ENCODE results near the gene MFAP5.
"Not testable (repeated sequence)": the region's sequence is repeated elsewhere in the genome, so short reads cannot be mapped to it uniquely, and the experiment has no call there.

Gene MFAP5

GRCh38 chr12:8637244-8637643 lies 25.4 kb downstream of the MFAP5 start:
- TF ChIP-seq, protein P1, sequence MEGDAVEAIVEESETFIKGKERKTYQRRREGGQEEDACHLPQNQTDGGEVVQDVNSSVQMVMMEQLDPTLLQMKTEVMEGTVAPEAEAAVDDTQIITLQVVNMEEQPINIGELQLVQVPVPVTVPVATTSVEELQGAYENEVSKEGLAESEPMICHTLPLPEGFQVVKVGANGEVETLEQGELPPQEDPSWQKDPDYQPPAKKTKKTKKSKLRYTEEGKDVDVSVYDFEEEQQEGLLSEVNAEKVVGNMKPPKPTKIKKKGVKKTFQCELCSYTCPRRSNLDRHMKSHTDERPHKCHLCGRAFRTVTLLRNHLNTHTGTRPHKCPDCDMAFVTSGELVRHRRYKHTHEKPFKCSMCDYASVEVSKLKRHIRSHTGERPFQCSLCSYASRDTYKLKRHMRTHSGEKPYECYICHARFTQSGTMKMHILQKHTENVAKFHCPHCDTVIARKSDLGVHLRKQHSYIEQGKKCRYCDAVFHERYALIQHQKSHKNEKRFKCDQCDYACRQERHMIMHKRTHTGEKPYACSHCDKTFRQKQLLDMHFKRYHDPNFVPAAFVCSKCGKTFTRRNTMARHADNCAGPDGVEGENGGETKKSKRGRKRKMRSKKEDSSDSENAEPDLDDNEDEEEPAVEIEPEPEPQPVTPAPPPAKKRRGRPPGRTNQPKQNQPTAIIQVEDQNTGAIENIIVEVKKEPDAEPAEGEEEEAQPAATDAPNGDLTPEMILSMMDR (IDR thresholded peaks at IDR 0.05; ENCODE audit: low read depth, low read length), result no peak
- in situ Hi-C loops (cut with HindIII; ENCODE audit: low sequenced_read_pairs), result no loop called here

GRCh38 chr12:8636581-8636980 lies 26.0 kb downstream of the MFAP5 start:
- DNase-seq (ENCODE audit: low read depth, low spot score), result no peak
- in situ Hi-C loops (cut with HindIII; ENCODE audit: low sequenced_read_pairs), result no loop called here
- TF ChIP-seq, protein P1 (IDR thresholded peaks at IDR 0.05; ENCODE audit: low read depth, low read length), result no peak
- no peak overlapping the region for H3K4me3 ChIP-seq (ENCODE audit: low read depth, low read length)

More at GRCh38 chr12:8637244-8637643, 25.4 kb downstream of the MFAP5 start:
- no peak for DNase-seq (ENCODE audit: low read depth, low spot score)
- H3K4me3 ChIP-seq (ENCODE audit: low read depth, low read length), result no peak overlapping the region

DNA sequence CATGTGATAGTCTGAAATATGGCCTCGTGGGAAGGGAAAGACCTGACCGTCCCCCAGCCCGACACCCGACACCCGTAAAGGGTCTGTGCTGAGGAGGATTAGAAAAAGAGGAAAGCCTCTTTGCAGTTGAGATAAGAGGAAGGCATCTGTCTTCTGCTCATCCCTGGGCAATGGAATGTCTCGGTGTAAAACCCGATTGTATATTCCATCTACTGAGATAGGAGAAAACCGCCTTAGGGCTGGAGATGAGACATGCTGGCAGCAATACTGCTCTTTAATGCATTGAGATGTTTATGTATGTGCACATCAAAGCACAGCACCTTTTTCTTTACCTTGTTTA lies 26.6 kb downstream of the MFAP5 start:
- in situ Hi-C loops (cut with HindIII; ENCODE audit: low sequenced_read_pairs), result not testable (repeated sequence)

DNA sequence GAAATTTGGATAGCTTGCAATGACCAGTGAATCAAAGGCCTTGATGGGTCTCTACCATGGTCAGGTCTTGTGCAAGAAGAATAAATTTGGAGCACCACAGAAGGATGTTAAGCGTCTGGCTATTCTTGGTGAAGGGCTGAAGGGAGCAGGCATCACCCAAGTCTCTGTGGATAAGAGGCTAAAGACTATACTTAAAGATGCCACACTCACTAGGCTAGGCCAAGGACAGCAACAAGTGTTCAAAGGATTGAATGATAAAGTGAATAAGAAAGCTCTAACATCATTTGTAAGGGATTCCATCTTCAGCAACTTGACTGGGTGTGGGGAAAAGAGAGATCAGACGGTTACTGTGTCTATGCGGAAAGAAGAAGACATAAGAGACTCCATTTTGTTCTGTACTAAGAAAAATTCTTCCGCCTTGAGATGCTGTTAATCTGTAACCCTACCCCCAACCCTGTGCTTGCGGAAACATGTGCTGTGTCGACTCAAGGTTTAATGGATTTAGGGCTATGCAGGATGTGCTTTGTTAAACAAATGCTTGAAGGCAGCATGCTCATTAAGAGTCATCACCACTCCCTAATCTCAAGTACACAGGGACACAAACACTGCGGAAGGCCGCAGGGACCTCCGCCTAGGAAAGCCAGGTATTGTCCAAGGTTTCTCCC lies 27.2 kb downstream of the MFAP5 start:
- DNase-seq (ENCODE audit: low read depth, low spot score); in situ Hi-C loops (cut with HindIII; ENCODE audit: low sequenced_read_pairs); H3K4me3 ChIP-seq (ENCODE audit: low read depth, low read length): not testable (repeated sequence)

More for the DNA sequence above, 26.6 kb downstream of the MFAP5 start:
- H3K4me3 ChIP-seq (ENCODE audit: low read depth, low read length); DNase-seq (ENCODE audit: low read depth, low spot score): not testable (repeated sequence)

- no peak for DNase-seq (ENCODE audit: low read depth, low spot score)
- H3K4me3 ChIP-seq (ENCODE audit: low read depth, low read length), result no peak overlapping the region
- in situ Hi-C loops (cut with HindIII; ENCODE audit: low sequenced_read_pairs), result no loop called here
- TF ChIP-seq, protein P1 (IDR thresholded peaks at IDR 0.05; ENCODE audit: low read depth, low read length), result no peak
Observed at GRCh38 chr12:8630131-8630530, 32.5 kb downstream of the MFAP5 start.

- DNase-seq (ENCODE audit: low read depth, low spot score), result no peak
- TF ChIP-seq, protein P1 (IDR thresholded peaks at IDR 0.05; ENCODE audit: low read depth, low read length), result no peak
- no peak overlapping the region for H3K4me3 ChIP-seq (ENCODE audit: low read depth, low read length)
- in situ Hi-C loops (cut with HindIII; ENCODE audit: low sequenced_read_pairs), result no loop called here
Observed at GRCh38 chr12:8629486-8630033, 33.1 kb downstream of the MFAP5 start.

GRCh38 chr12:8628731-8629130 lies 33.9 kb downstream of the MFAP5 start:
- TF ChIP-seq, protein P1 (IDR thresholded peaks at IDR 0.05; ENCODE audit: low read depth, low read length), result no peak
- in situ Hi-C loops (cut with HindIII; ENCODE audit: low sequenced_read_pairs), result no loop called here
- H3K4me3 ChIP-seq (ENCODE audit: low read depth, low read length), result no peak overlapping the region
- DNase-seq (ENCODE audit: low read depth, low spot score), result no peak

DNA sequence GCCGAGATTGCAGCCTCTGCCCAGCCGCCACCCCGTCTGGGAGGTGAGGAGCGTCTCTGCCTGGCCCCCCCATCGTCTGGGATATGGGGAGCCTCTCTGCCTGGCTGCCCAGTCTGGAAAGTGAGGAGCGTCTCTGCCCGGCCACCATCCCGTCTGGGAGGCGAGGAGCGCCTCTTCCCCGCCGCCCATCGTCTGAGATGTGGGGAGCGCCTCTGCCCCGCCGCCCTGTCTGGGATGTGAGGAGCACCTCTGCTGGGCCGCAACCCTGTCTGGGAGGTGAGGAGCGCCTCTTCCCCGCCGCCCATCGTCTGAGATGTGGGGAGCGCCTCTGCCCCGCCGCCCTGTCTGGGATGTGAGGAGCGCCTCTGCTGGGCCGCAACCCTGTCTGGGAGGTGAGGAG lies 37.9 kb downstream of the MFAP5 start:
- H3K4me3 ChIP-seq (ENCODE audit: low read depth, low read length); in situ Hi-C loops (cut with HindIII; ENCODE audit: low sequenced_read_pairs); DNase-seq (ENCODE audit: low read depth, low spot score): not testable (repeated sequence)

Data from astrocyte of the spinal cord (primary cell).